OCI-LY7 (cell line): Measurements from ENCODE around the gene CNP. TPM values are rescaled to one million over a fixed set of nuclear protein-coding genes. Genes with fewer than 3 reads are reported as not detected.
A peak's percentile ranks its signal among the peaks of the same experiment; 100 is the strongest.
"Not testable (repeated sequence)": the region's sequence is repeated elsewhere in the genome, so short reads cannot be mapped to it uniquely, and the experiment has no call there.

Source experiments
- BruUV-seq: library from RNA; stranded (reverse); fragments of 400-500 nt; replicated peaks from 2 replicates; lab custom pipeline; 2021; lab: Mats Ljungman, UMichigan
- CTCF ChIA-PET: fragments of 300-600 bp; sonication (Branson Sonifier 250); formaldehyde crosslinking; loops from one replicate; lab custom pipeline; 2022; ENCODE audit warnings: antibody characterized with exemption; ENCODE audit not compliant: unreplicated experiment; lab: Charles Lee
- POLR2A ChIA-PET: fragments of 300-600 bp; sonication (Branson Sonifier 250); formaldehyde crosslinking; loops from one replicate; lab custom pipeline; 2022; ENCODE audit warnings: antibody characterized with exemption; lab: Charles Lee
- DNase-seq: peaks from one replicate; pipeline ENCODE4 v3.0.0-alpha.2; 2015; ENCODE audit warnings: low spot score
- H2AFZ ChIP-seq: fragments of 200-600 bp; sonication (generic), shearing (Covaris generic); 2 replicates; pipeline ENCODE4 v1.6.1; 2014; ENCODE audit warnings: mild to moderate bottlenecking, antibody characterized with exemption, low read length, moderate library complexity
- H3K27ac ChIP-seq: fragments of 200-600 bp; sonication (generic); 2 replicates; pipeline ENCODE4 v1.5.1; 2014; ENCODE audit warnings: mixed run types, low read depth, mild to moderate bottlenecking, moderate library complexity, low read length, inconsistent platforms; ENCODE audit not compliant: poor library complexity, severe bottlenecking
- H3K36me3 ChIP-seq: fragments of 200-600 bp; sonication (generic); 2 replicates; pipeline ENCODE4 v1.6.1; 2014; ENCODE audit warnings: mild to moderate bottlenecking, antibody characterized with exemption, low read length, moderate library complexity, mixed read lengths; ENCODE audit not compliant: insufficient read depth
- H3K4me1 ChIP-seq: fragments of 200-600 bp; sonication (generic); 2 replicates; pipeline ENCODE4 v1.5.1; 2014; ENCODE audit warnings: mild to moderate bottlenecking, low read length; ENCODE audit not compliant: insufficient read depth, poor library complexity, severe bottlenecking
- H3K4me2 ChIP-seq: fragments of 200-600 bp; sonication (generic); 2 replicates; pipeline ENCODE4 v1.6.1; 2014; ENCODE audit warnings: mild to moderate bottlenecking, low read length
- H3K4me3 ChIP-seq: fragments of 200-600 bp; sonication (generic); 2 replicates; pipeline ENCODE4 v1.5.1; 2014; ENCODE audit warnings: mild to moderate bottlenecking, low read depth, low read length; ENCODE audit not compliant: poor library complexity, severe bottlenecking
- H3K79me2 ChIP-seq: fragments of 200-600 bp; sonication (generic); 2 replicates; pipeline ENCODE4 v1.6.1; 2016; ENCODE audit warnings: low read depth, mild to moderate bottlenecking, low read length, moderate library complexity, mixed read lengths; ENCODE audit not compliant: insufficient read depth
- H3K9me2 ChIP-seq: fragments of 200-600 bp; sonication (generic); 2 replicates; pipeline ENCODE4 v1.6.1; 2016; ENCODE audit warnings: mild to moderate bottlenecking, low read length, mixed read lengths; ENCODE audit not compliant: insufficient read depth
- H3K9me3 ChIP-seq: fragments of 200-600 bp; sonication (generic); 2 replicates; pipeline ENCODE4 v1.6.1; 2014; ENCODE audit warnings: mild to moderate bottlenecking, mixed run types, low read length, mixed read lengths
- H4K20me1 ChIP-seq: fragments of 200-600 bp; sonication (generic); 2 replicates; pipeline ENCODE4 v1.6.1; 2014; ENCODE audit warnings: mild to moderate bottlenecking, antibody characterized with exemption, low read length, moderate library complexity, mixed read lengths; ENCODE audit not compliant: insufficient read depth
- CTCF ChIP-seq: fragments of 200-600 bp; sonication (generic); conservative IDR thresholded peaks from 2 replicates; pipeline ENCODE4 v1.5.1; 2014; ENCODE audit warnings: mild to moderate bottlenecking, antibody characterized with exemption, low read length, moderate library complexity, mixed read lengths
- EZH2phosphoT487 ChIP-seq: fragments of 200-600 bp; sonication (generic); IDR thresholded peaks from 2 replicates; pipeline ENCODE4 v1.6.1; 2018; ENCODE audit warnings: low read depth, borderline replicate concordance, mild to moderate bottlenecking, mixed run types, antibody characterized with exemption, low read length, moderate library complexity, mixed read lengths
- intact Hi-C: fragments of 100-400 bp; cut with micrococcal nuclease; formaldehyde crosslinking; loops from one replicate; pipeline ENCODE4 v1.10.0; 2022; ENCODE audit not compliant: unreplicated experiment
- total RNA-seq, 2 experiments: library from RNA; depleted of rRNA in 1 of 2; stranded (reverse); fragments of >200 nt in 1 of 2; shearing (Covaris generic) in 1 of 2; gene quantifications; 2 replicates each; pipeline ENCODE4 v1.2.3, GENCODE V29; 2014 to 2022

The CNP gene
- total RNA-seq, 2 experiments from 2014 or later, result 34.1 to 50.6 TPM

DNA sequence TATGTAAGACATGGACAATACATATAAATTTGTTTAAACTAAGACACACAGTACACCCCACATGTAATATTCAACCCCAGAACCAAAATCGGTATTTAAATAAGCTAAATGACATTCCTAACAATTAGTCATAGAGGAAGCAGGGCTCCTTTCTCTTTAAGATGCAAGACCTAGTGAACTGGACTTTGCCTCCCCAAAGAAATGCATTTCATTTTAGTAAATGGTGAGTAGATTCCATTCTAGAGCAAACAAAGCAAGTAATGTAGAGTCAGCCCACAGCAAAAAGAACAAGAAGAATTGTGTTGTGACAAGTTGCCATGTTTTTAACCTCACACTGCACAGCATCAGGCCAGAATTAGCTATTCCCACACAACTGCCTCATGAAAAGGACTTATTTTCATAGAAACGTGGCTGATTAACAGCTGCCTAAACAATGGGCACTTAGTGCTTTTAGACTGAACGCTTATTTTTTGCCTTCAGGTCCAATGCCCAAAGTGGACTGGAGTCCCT is 36.3 kb downstream of the CNP start:
- ChIA-PET POLR2A (interaction anchor here (0.7 to 1.2 kb wide), 3 partner anchors 15 to 63 kb away, joined by 3 to 7 read pairs (median 3); partner anchors contain the start of gene DNAJC7), CTCF (no interaction called here)
- Histone ChIP-seq H2AFZ (no peak overlapping the region), H3K9me2 (no peaks in the 10 kb centered on the region), H3K4me3 (no peak overlapping the region), H3K36me3 (peaks cover 76% of the 10 kb centered on the region), H3K27ac (no peak overlapping the region), H3K4me2 (no peak overlapping the region), H3K4me1 (peaks cover 10% of the 10 kb centered on the region), H3K9me3 (no peaks in the 10 kb centered on the region), H3K79me2 (peaks cover 75% of the 10 kb centered on the region), H4K20me1 (no peaks in the 10 kb centered on the region; the same call in 1 of the 2 replicates)
- TF ChIP-seq CTCF (no peak), EZH2phosphoT487 (no peak)
- intact Hi-C loops, result no loop called here
- no peak for DNase-seq
- no TSS peak for BruUV-seq

DNA sequence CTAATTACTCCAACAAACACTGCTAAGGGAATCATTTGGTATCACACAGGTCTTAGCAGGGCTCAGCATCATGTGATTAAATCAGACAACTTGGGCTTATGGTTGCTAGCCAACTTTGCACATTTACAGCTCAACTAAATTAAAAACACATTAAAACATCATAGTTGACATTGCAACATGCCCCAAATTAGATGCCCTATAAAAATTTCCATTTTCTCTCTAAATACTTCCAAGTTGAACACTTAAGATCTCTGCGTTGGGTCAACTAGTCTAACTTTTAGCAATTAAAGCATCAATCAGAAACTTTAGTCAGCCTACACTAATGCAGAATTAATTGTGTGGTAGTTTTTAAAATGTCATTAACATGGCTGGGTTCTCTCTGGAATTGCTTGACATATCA is 38.6 kb downstream of the CNP start:
- ChIA-PET POLR2A (interaction anchor here (0.5 to 1.3 kb wide), 3 partner anchors 12 to 1705 kb away, joined by 3 read pairs; partner anchors contain the start of gene DNAJC7), CTCF (interaction anchor here (1.0 kb wide), 1 partner anchor 11 kb away, joined by 3 read pairs; the partner anchor contains the start of gene DNAJC7)
- Histone ChIP-seq H3K9me3 (no peaks in the 10 kb centered on the region), H3K79me2 (peaks cover 98% of the 10 kb centered on the region), H3K4me1 (no peaks in the 10 kb centered on the region), H2AFZ (no peak overlapping the region), H4K20me1 (peaks cover 7% of the 10 kb centered on the region; the same call in 1 of the 2 replicates), H3K36me3 (peaks cover 69% of the 10 kb centered on the region), H3K4me2 (no peak overlapping the region), H3K27ac (no peak overlapping the region), H3K9me2 (no peaks in the 10 kb centered on the region), H3K4me3 (no peak overlapping the region)
- intact Hi-C loops, result no loop called here
- TF ChIP-seq EZH2phosphoT487 (no peak), CTCF (no peak)
- no peak for DNase-seq
- TSS peak; percentile 28 for BruUV-seq

DNA sequence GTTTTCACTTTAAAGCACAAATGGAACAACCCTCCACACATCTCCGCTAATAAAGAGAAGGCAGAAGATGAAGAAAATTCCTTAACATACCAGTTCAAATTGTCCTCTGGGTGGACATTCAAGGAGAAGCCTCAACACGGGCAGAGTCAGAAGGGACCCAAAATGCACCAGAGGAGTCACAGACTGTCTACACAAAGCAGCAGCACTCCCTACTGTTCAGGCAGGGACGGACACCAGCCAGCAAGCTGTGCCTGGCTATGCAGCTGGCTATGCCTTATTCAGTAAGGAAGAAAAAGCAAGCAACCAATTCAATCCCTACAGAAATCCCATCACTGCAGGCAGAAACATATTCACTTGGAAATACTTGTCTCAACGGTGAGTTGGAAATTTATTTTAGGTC is 42.6 kb downstream of the CNP start:
- Histone ChIP-seq H3K79me2 (peaks cover 100% of the 10 kb centered on the region), H3K9me2 (no peaks in the 10 kb centered on the region), H3K4me3 (no peak overlapping the region), H3K9me3 (no peaks in the 10 kb centered on the region), H3K4me2 (no peak overlapping the region), H2AFZ (no peak overlapping the region), H3K4me1 (peaks cover 18% of the 10 kb centered on the region), H3K36me3 (peaks cover 62% of the 10 kb centered on the region), H3K27ac (no peak overlapping the region), H4K20me1 (peaks cover 17% of the 10 kb centered on the region)
- peak; percentile 21 for DNase-seq
- no TSS peak for BruUV-seq
- ChIA-PET POLR2A (interaction anchor here (0.6 kb wide), 1 partner anchor 1434 kb away, joined by 3 read pairs; no protein-coding TSS in a partner anchor), CTCF (interaction anchor here (0.5 kb wide), 1 partner anchor 19 kb away, joined by 9 read pairs; no protein-coding TSS in a partner anchor)
- intact Hi-C loops, result no loop called here
- no peak for TF ChIP-seq EZH2phosphoT487
- peak; percentile 56 for TF ChIP-seq CTCF

GRCh38 chr17:42010266-42010680 is 43.7 kb downstream of the CNP start:
- H2AFZ ChIP-seq, H3K9me2 ChIP-seq, CTCF ChIA-PET, H3K27ac ChIP-seq, H3K4me3 ChIP-seq, POLR2A ChIA-PET, BruUV-seq, H3K9me3 ChIP-seq, H3K4me2 ChIP-seq, DNase-seq: not testable (repeated sequence)
- H3K79me2 ChIP-seq, result peaks cover 100% of the 10 kb centered on the region
- intact Hi-C loops, result loop anchor here (10.0 kb wide), 1 partner anchor 245 kb away; no protein-coding TSS in a partner anchor
- H4K20me1 ChIP-seq, result peaks cover 17% of the 10 kb centered on the region
- H3K4me1 ChIP-seq, result peaks cover 22% of the 10 kb centered on the region
- H3K36me3 ChIP-seq, result peaks cover 59% of the 10 kb centered on the region
